ENCODE measurements around the gene DNAJB1.
A peak's percentile ranks its signal among the peaks of the same experiment; 100 is the strongest.
"Not testable (repeated sequence)": the region's sequence is repeated elsewhere in the genome, so short reads cannot be mapped to it uniquely, and the experiment has no call there.

Gene DNAJB1

GRCh38 chr19:14553042-14553938 is 35.1 kb upstream of the DNAJB1 start:
- DNase-seq = no peak

- not testable (repeated sequence) for DNase-seq
Observed at GRCh38 chr19:14552006-14552360, 33.8 kb upstream of the DNAJB1 start.

- DNase-seq = not testable (repeated sequence)
Observed at GRCh38 chr19:14551134-14552005, 33.2 kb upstream of the DNAJB1 start.

- DNase-seq = no peak
Observed at GRCh38 chr19:14550201-14550754, 32.1 kb upstream of the DNAJB1 start.

GRCh38 chr19:14545716-14546082 is 27.5 kb upstream of the DNAJB1 start:
- no peak for DNase-seq

- no peak for DNase-seq
Observed at GRCh38 chr19:14544977-14545715, 26.9 kb upstream of the DNAJB1 start.

- DNase-seq = no peak
Observed at GRCh38 chr19:14544047-14544446, 25.9 kb upstream of the DNAJB1 start.

- no peak for DNase-seq
Observed at GRCh38 chr19:14542711-14543328, 24.6 kb upstream of the DNAJB1 start.

- not testable (repeated sequence) for DNase-seq
Observed at GRCh38 chr19:14541979-14542378, 23.8 kb upstream of the DNAJB1 start.

GRCh38 chr19:14540741-14541525 is 22.7 kb upstream of the DNAJB1 start:
- DNase-seq = no peak

- DNase-seq = no peak
Observed at GRCh38 chr19:14536926-14537692, 18.9 kb upstream of the DNAJB1 start.

- DNase-seq = no peak
Observed at GRCh38 chr19:14533450-14533849, 15.3 kb upstream of the DNAJB1 start.

- DNase-seq = no peak
Observed at GRCh38 chr19:14530506-14530905, 12.3 kb upstream of the DNAJB1 start.

GRCh38 chr19:14530005-14530348 is 11.8 kb upstream of the DNAJB1 start:
- peak; percentile 61 for DNase-seq

- DNase-seq = peak; percentile 99
Observed at GRCh38 chr19:14529254-14530004, 11.2 kb upstream of the DNAJB1 start, which contains the start of gene TECR. Gene TECR (plus strand): TSS chr19:14529594. CDS start chr19:14529697, 103 bp downstream.

GRCh38 chr19:14528419-14529253 is 10.4 kb upstream of the DNAJB1 start:
- DNase-seq = no peak

GRCh38 chr19:14526423-14526822 is 8.2 kb upstream of the DNAJB1 start:
- no peak for DNase-seq

GRCh38 chr19:14525729-14526128 is 7.5 kb upstream of the DNAJB1 start:
- DNase-seq = no peak

- no peak for DNase-seq
Observed at GRCh38 chr19:14520543-14520942, 2.3 kb upstream of the DNAJB1 start.
